Mononuclear cell (primary cell): Measurements from ENCODE around the gene WDR59. TPM values are rescaled to one million over a fixed set of nuclear protein-coding genes. Genes with fewer than 3 reads are reported as not detected.

Source experiments
- H3K27me3 ChIP-seq: 2 replicates; pipeline ENCODE4 v1.6.0; 2011; ENCODE audit warnings: low read length, control low read depth; ENCODE audit not compliant: insufficient read depth
- H3K4me1 ChIP-seq: 2 replicates; pipeline ENCODE4 v1.5.1; 2011; ENCODE audit warnings: mild to moderate bottlenecking, low read length, control low read depth; ENCODE audit not compliant: insufficient read depth
- H3K4me3 ChIP-seq: 2 replicates; pipeline ENCODE4 v1.5.1; 2011; ENCODE audit warnings: mild to moderate bottlenecking, low read length, moderate library complexity
- H3K9me3 ChIP-seq: 2 replicates; pipeline ENCODE4 v1.5.1; 2011; ENCODE audit warnings: low read depth, mild to moderate bottlenecking, control low read depth, low read length
- total RNA-seq: library from RNA; depleted of rRNA; stranded (reverse); fragments of >200 nt; gene quantifications from one replicate; pipeline ENCODE4 v1.2.3, GENCODE V29; 2012

WDR59 gene
- total RNA-seq, 1 donor: 16.7 TPM

- H3K27me3 ChIP-seq: no peaks in the 10 kb centered on the region
- no peak overlapping the region for H3K4me3 ChIP-seq
- no peaks in the 10 kb centered on the region for H3K9me3 ChIP-seq
- no peaks in the 10 kb centered on the region for H3K4me1 ChIP-seq
These were observed 33.2 kb downstream of the WDR59 start for GRCh38 chr16:74951681-74952080.

- Histone ChIP-seq H3K9me3 (no peaks in the 10 kb centered on the region), H3K4me3 (no peak overlapping the region)
These were observed 33.7 kb downstream of the WDR59 start for GRCh38 chr16:74951206-74951605.

GRCh38 chr16:74950511-74950910 lies 34.4 kb downstream of the WDR59 start:
- Histone ChIP-seq H3K4me3 (no peak overlapping the region), H3K27me3 (no peaks in the 10 kb centered on the region), H3K9me3 (no peaks in the 10 kb centered on the region), H3K4me1 (no peaks in the 10 kb centered on the region)

More at GRCh38 chr16:74951206-74951605, 33.7 kb downstream of the WDR59 start:
- Histone ChIP-seq H3K4me1 (no peaks in the 10 kb centered on the region), H3K27me3 (no peaks in the 10 kb centered on the region)

GRCh38 chr16:74949309-74949708 lies 35.6 kb downstream of the WDR59 start:
- no peak overlapping the region for H3K4me3 ChIP-seq
- H3K4me1 ChIP-seq: no peaks in the 10 kb centered on the region
- no peaks in the 10 kb centered on the region for H3K27me3 ChIP-seq
- H3K9me3 ChIP-seq: no peaks in the 10 kb centered on the region

GRCh38 chr16:74944466-74944865 lies 40.5 kb downstream of the WDR59 start:
- Histone ChIP-seq H3K9me3 (no peaks in the 10 kb centered on the region), H3K27me3 (no peaks in the 10 kb centered on the region)

GRCh38 chr16:74942977-74943918 lies 41.7 kb downstream of the WDR59 start:
- Histone ChIP-seq H3K4me1 (no peaks in the 10 kb centered on the region), H3K27me3 (no peaks in the 10 kb centered on the region), H3K9me3 (no peaks in the 10 kb centered on the region), H3K4me3 (no peak overlapping the region)

More at GRCh38 chr16:74944466-74944865, 40.5 kb downstream of the WDR59 start:
- Histone ChIP-seq H3K4me3 (no peak overlapping the region), H3K4me1 (no peaks in the 10 kb centered on the region)

- Histone ChIP-seq H3K9me3 (no peaks in the 10 kb centered on the region), H3K27me3 (no peaks in the 10 kb centered on the region), H3K4me1 (peaks cover under 1% of the 10 kb centered on the region), H3K4me3 (no peak overlapping the region)
These were observed 42.4 kb downstream of the WDR59 start for GRCh38 chr16:74942566-74942965.

- no peaks in the 10 kb centered on the region for H3K27me3 ChIP-seq
- H3K4me1 ChIP-seq: peaks cover 7% of the 10 kb centered on the region
- no peak overlapping the region for H3K4me3 ChIP-seq
- no peaks in the 10 kb centered on the region for H3K9me3 ChIP-seq
These were observed 45.2 kb downstream of the WDR59 start for GRCh38 chr16:74939688-74940087.

- Histone ChIP-seq H3K4me1 (peaks cover 7% of the 10 kb centered on the region), H3K4me3 (no peak overlapping the region), H3K9me3 (no peaks in the 10 kb centered on the region), H3K27me3 (no peaks in the 10 kb centered on the region)
These were observed 47.9 kb downstream of the WDR59 start for GRCh38 chr16:74936902-74937560.

GRCh38 chr16:74931445-74931844 lies 53.5 kb downstream of the WDR59 start:
- no peaks in the 10 kb centered on the region for H3K27me3 ChIP-seq
- H3K9me3 ChIP-seq: no peaks in the 10 kb centered on the region
- no peaks in the 10 kb centered on the region for H3K4me1 ChIP-seq

GRCh38 chr16:74929636-74930035 lies 55.3 kb downstream of the WDR59 start:
- Histone ChIP-seq H3K4me1 (no peaks in the 10 kb centered on the region), H3K9me3 (no peaks in the 10 kb centered on the region), H3K4me3 (no peak overlapping the region), H3K27me3 (no peaks in the 10 kb centered on the region)

More at GRCh38 chr16:74931445-74931844, 53.5 kb downstream of the WDR59 start:
- H3K4me3 ChIP-seq: no peak overlapping the region

GRCh38 chr16:74926805-74927204 lies 58.1 kb downstream of the WDR59 start:
- H3K4me1 ChIP-seq: no peaks in the 10 kb centered on the region
- no peak overlapping the region for H3K4me3 ChIP-seq
- H3K9me3 ChIP-seq: no peaks in the 10 kb centered on the region
- H3K27me3 ChIP-seq: no peaks in the 10 kb centered on the region

- Histone ChIP-seq H3K4me1 (no peaks in the 10 kb centered on the region), H3K4me3 (no peak overlapping the region), H3K27me3 (no peaks in the 10 kb centered on the region), H3K9me3 (no peaks in the 10 kb centered on the region)
These were observed 61.0 kb downstream of the WDR59 start for GRCh38 chr16:74923766-74924460.

GRCh38 chr16:74922150-74923138 lies 62.5 kb downstream of the WDR59 start:
- no peaks in the 10 kb centered on the region for H3K27me3 ChIP-seq
- H3K4me1 ChIP-seq: no peaks in the 10 kb centered on the region

More at GRCh38 chr16:74922150-74923138, 62.5 kb downstream of the WDR59 start:
- H3K4me3 ChIP-seq: no peak overlapping the region
- no peaks in the 10 kb centered on the region for H3K9me3 ChIP-seq
